SK-N-SH treated with all-trans-retinoic acid at 6 μM for 48 hours (cell line): ENCODE results near the gene NAP1L4.

Source experiments
- ATAC-seq: fragments of 200-7000 bp; cut with Tn5 transposase; 3 replicates; pipeline ENCODE4 v1.9.1; 2020; ENCODE audit warnings: mild to moderate bottlenecking, moderate library complexity
- ARNTL ChIP-seq: fragments of 450-650 bp; formaldehyde crosslinking; IDR thresholded peaks from 2 replicates; pipeline ENCODE4 v1.5.0; 2020; ENCODE audit warnings: low read depth, mild to moderate bottlenecking, moderate library complexity, borderline replicate concordance
- BACH2 ChIP-seq: fragments of 250-450 bp; sonication (Bioruptor Pico); IDR thresholded peaks from 2 replicates; pipeline ENCODE4 v1.9.0; 2021; ENCODE audit warnings: mild to moderate bottlenecking, borderline replicate concordance
- CREB5 ChIP-seq: fragments of 250-450 bp; sonication (Bioruptor Pico); IDR thresholded peaks from 2 replicates; pipeline ENCODE4 v1.5.1; 2020; ENCODE audit warnings: low read depth, mild to moderate bottlenecking, moderate library complexity
- CSDC2 ChIP-seq: fragments of 250-450 bp; sonication (Bioruptor Pico); IDR thresholded peaks from 2 replicates; pipeline ENCODE4 v1.5.0; 2020; ENCODE audit warnings: mild to moderate bottlenecking, moderate library complexity
- CSRNP3 ChIP-seq: fragments of 250-450 bp; sonication (Bioruptor Pico); IDR thresholded peaks from 2 replicates; pipeline ENCODE4 v1.5.1; 2021; ENCODE audit warnings: mild to moderate bottlenecking, moderate library complexity
- ESRRG ChIP-seq: fragments of 250-450 bp; sonication (Bioruptor Pico); IDR thresholded peaks from 2 replicates; pipeline ENCODE4 v1.6.1; 2021; ENCODE audit warnings: mild to moderate bottlenecking
- GLIS3 ChIP-seq: fragments of 250-450 bp; sonication (Bioruptor Pico); IDR thresholded peaks from 2 replicates; pipeline ENCODE4 v1.5.0; 2020; ENCODE audit warnings: mild to moderate bottlenecking, moderate library complexity
- ISL1 ChIP-seq: fragments of 250-450 bp; sonication (Bioruptor Pico); IDR thresholded peaks from 2 replicates; pipeline ENCODE4 v2.1.2; 2022; ENCODE audit warnings: mild to moderate bottlenecking, moderate library complexity
- OSR1 ChIP-seq: fragments of 250-450 bp; sonication (Bioruptor Pico); IDR thresholded peaks from 2 replicates; pipeline ENCODE4 v1.8.0; 2022; ENCODE audit warnings: moderate library complexity, mild to moderate bottlenecking, inconsistent platforms
- PATZ1 ChIP-seq: fragments of 250-450 bp; sonication (Bioruptor Pico); IDR thresholded peaks from 2 replicates; pipeline ENCODE4 v1.8.0; 2020; ENCODE audit warnings: mild to moderate bottlenecking, moderate library complexity, borderline replicate concordance
- POU6F1 ChIP-seq: fragments of 250-450 bp; sonication (Bioruptor Pico); IDR thresholded peaks from 2 replicates; pipeline ENCODE4 v1.8.0; 2021; ENCODE audit warnings: low read depth, mild to moderate bottlenecking, moderate library complexity, borderline replicate concordance
- PPARA ChIP-seq: fragments of 250-450 bp; sonication (Bioruptor Pico); IDR thresholded peaks from 2 replicates; pipeline ENCODE4 v1.5.0; 2020; ENCODE audit warnings: mild to moderate bottlenecking, borderline replicate concordance
- RARB ChIP-seq: fragments of 250-450 bp; sonication (Bioruptor Pico); IDR thresholded peaks from 2 replicates; pipeline ENCODE4 v1.8.0; 2021; ENCODE audit warnings: mild to moderate bottlenecking, moderate library complexity
- SNAI2 ChIP-seq: fragments of 250-450 bp; sonication (Bioruptor Pico); IDR thresholded peaks from 2 replicates; pipeline ENCODE4 v1.5.0; 2020; ENCODE audit warnings: mild to moderate bottlenecking, moderate library complexity
- TCF4 ChIP-seq: fragments of 250-450 bp; sonication (Bioruptor Pico); IDR thresholded peaks from 2 replicates; pipeline ENCODE4 v1.8.0; 2021; ENCODE audit warnings: mild to moderate bottlenecking, moderate library complexity, borderline replicate concordance
- TOX ChIP-seq: fragments of 250-450 bp; sonication (Bioruptor Pico); IDR thresholded peaks from 2 replicates; pipeline ENCODE4 v1.8.0; 2021; ENCODE audit warnings: mild to moderate bottlenecking, moderate library complexity, borderline replicate concordance
- TSHZ2 ChIP-seq: fragments of 250-450 bp; sonication (Bioruptor Pico); IDR thresholded peaks from 2 replicates; pipeline ENCODE4 v1.5.0; 2020; ENCODE audit warnings: mild to moderate bottlenecking, moderate library complexity
- ZC3H10 ChIP-seq: fragments of 250-450 bp; sonication (Bioruptor Pico); IDR thresholded peaks from 2 replicates; pipeline ENCODE4 v1.5.1; 2021; ENCODE audit warnings: mild to moderate bottlenecking, moderate library complexity
- ZNF565 ChIP-seq: fragments of 450-650 bp; formaldehyde crosslinking; conservative IDR thresholded peaks from 2 replicates; pipeline ENCODE4 v1.5.0; 2020; ENCODE audit warnings: low read depth, mild to moderate bottlenecking, moderate library complexity
- ZNF70 ChIP-seq: fragments of 450-650 bp; formaldehyde crosslinking; IDR thresholded peaks from 2 replicates; pipeline ENCODE4 v1.5.0; 2020; ENCODE audit warnings: mild to moderate bottlenecking, moderate library complexity
- ZNF8 ChIP-seq: fragments of 450-650 bp; formaldehyde crosslinking; IDR thresholded peaks from 2 replicates; pipeline ENCODE4 v1.5.0; 2020; ENCODE audit warnings: mild to moderate bottlenecking, moderate library complexity

NAP1L4 gene

GRCh38 chr11:3015796-3016195 lies 23.7 kb upstream of the NAP1L4 start:
- TF ChIP-seq GLIS3 (no peak), RARB (no peak), BACH2 (CRISPR knock-in tag) (no peak), PPARA (CRISPR knock-in tag) (no peak), TSHZ2 (CRISPR knock-in tag) (no peak), ZNF565 (CRISPR knock-in tag) (no peak), TOX (CRISPR knock-in tag) (no peak), ZNF8 (CRISPR knock-in tag) (no peak), CREB5 (CRISPR knock-in tag) (no peak), SNAI2 (CRISPR knock-in tag) (no peak), ESRRG (CRISPR knock-in tag) (no peak), POU6F1 (no peak), TCF4 (CRISPR knock-in tag) (no peak), ZC3H10 (CRISPR knock-in tag) (no peak), ZNF70 (CRISPR knock-in tag) (no peak), ISL1 (CRISPR knock-in tag) (no peak), OSR1 (CRISPR knock-in tag) (no peak)
- TF ChIP-seq, all 23 proteins: peak for 0
- no peak; the same call in 2 of the 3 replicates for ATAC-seq

GRCh38 chr11:3014943-3015342 lies 22.8 kb upstream of the NAP1L4 start:
- TF ChIP-seq POU6F1 (no peak), TSHZ2 (CRISPR knock-in tag) (no peak), SNAI2 (CRISPR knock-in tag) (no peak), ZC3H10 (CRISPR knock-in tag) (no peak), ISL1 (CRISPR knock-in tag) (no peak), TCF4 (CRISPR knock-in tag) (no peak), ZNF70 (CRISPR knock-in tag) (no peak), ZNF8 (CRISPR knock-in tag) (no peak), GLIS3 (no peak), CSRNP3 (CRISPR knock-in tag) (no peak), CSDC2 (CRISPR knock-in tag) (no peak), ARNTL (CRISPR knock-in tag) (no peak), OSR1 (CRISPR knock-in tag) (no peak), PATZ1 (no peak), CREB5 (CRISPR knock-in tag) (no peak), PPARA (CRISPR knock-in tag) (no peak)
- TF ChIP-seq, all 23 proteins: peak for 0

More at GRCh38 chr11:3014943-3015342, 22.8 kb upstream of the NAP1L4 start:
- no peak for ATAC-seq
